Thyroid gland (tissue), 4 donors: ENCODE data around the gene BANK1. TPM values are rescaled to one million over a fixed set of nuclear protein-coding genes. Genes with fewer than 3 reads are reported as not detected.

Experiments used
- DNase-seq, 2 donors: peaks; one replicate each; pipeline ENCODE4 v3.0.0-alpha.2; 2019
- H3K27ac ChIP-seq, 3 donors: fragments of 200-600 bp; sonication (generic); 1 replicate in 2 of 3; 2 replicates in 1 of 3; pipeline ENCODE4 v1.5.1; 2016 to 2019; ENCODE audit warnings: mild to moderate bottlenecking in 1 of 3, moderate library complexity in 1 of 3
- H3K27me3 ChIP-seq: fragments of 200-600 bp; sonication (generic); one replicate; pipeline ENCODE4 v1.5.1; 2019
- H3K36me3 ChIP-seq, 2 donors: fragments of 200-600 bp; sonication (generic); one replicate each; pipeline ENCODE4 v1.5.1; 2016 to 2019
- H3K4me1 ChIP-seq, 2 donors: fragments of 200-600 bp; sonication (generic); one replicate each; pipeline ENCODE4 v1.5.1; 2017 to 2019
- H3K4me3 ChIP-seq, 3 donors: fragments of 200-600 bp; sonication (generic); replicated peaks in 1 of 3; 1 replicate in 2 of 3; 2 replicates in 1 of 3; pipeline ENCODE4 v1.5.1; 2016; ENCODE audit warnings: mild to moderate bottlenecking in 1 of 3
- H3K9me3 ChIP-seq: fragments of 200-600 bp; sonication (generic); one replicate; pipeline ENCODE4 v1.5.1; 2017
- POLR2A ChIP-seq, 2 donors: fragments of 450-650 bp; IDR thresholded peaks; one replicate each; pipeline ENCODE4 v1.6.1; 2017; ENCODE audit warnings: antibody characterized with exemption in 2 of 2, mild to moderate bottlenecking in 2 of 2, moderate library complexity in 1 of 2
- WGBS, 2 donors: methylation state at CpG; one replicate each; pipeline ENCODE4 v1.1.5; 2017; 5-methylcytosine and 5-hydroxymethylcytosine counted together
- intact Hi-C: fragments of 100-400 bp; cut with DNase I; formaldehyde crosslinking; loops from one replicate; pipeline ENCODE4 v1.15.1; 2023
- total RNA-seq, 4 donors: library from RNA; depleted of rRNA; stranded (reverse); fragments of >200 nt; gene quantifications; one replicate each; pipeline ENCODE4 v1.2.3, GENCODE V29; 2016
- TF ChIP-seq, protein P1 (sequence below), 6 experiments: fragments of 200-600 bp in 3 of 6; fragments of 450-650 bp in 3 of 6; sonication (generic) in 3 of 6; IDR thresholded peaks; one replicate each; pipeline ENCODE4 v1.5.1; 2016 to 2019; ENCODE audit warnings: antibody characterized with exemption in 6 of 6, mild to moderate bottlenecking in 2 of 6, inconsistent platforms in 1 of 6, moderate library complexity in 1 of 6

Gene BANK1
- total RNA-seq, 4 donors from 2014 or later = 15.5 to 22.8 (median 20.3) TPM

DNA sequence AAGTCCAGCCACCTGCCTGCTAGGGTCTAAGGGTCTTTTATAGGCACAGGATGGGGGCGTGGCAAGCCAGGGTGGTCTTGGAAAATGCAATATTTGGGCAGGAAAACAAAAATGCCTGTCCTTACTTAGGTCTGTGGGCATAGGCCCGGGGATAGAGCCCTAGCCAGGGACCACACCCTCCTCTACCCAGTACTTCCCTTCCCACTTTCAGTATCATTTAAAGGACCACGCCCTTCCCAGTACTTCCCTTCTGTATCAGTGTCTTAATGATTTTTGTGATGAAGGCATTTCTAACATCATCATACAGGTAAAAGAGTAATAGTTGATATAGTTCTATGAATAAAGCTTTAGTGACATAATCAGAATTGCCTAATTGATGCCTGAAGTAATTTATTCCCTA lies 11.4 kb downstream of the BANK1 start:
- intact Hi-C loops = no loop called here
- H3K4me1 ChIP-seq = peaks cover 12% of the 10 kb centered on the region in 2 donors
- TF ChIP-seq, protein P1, sequence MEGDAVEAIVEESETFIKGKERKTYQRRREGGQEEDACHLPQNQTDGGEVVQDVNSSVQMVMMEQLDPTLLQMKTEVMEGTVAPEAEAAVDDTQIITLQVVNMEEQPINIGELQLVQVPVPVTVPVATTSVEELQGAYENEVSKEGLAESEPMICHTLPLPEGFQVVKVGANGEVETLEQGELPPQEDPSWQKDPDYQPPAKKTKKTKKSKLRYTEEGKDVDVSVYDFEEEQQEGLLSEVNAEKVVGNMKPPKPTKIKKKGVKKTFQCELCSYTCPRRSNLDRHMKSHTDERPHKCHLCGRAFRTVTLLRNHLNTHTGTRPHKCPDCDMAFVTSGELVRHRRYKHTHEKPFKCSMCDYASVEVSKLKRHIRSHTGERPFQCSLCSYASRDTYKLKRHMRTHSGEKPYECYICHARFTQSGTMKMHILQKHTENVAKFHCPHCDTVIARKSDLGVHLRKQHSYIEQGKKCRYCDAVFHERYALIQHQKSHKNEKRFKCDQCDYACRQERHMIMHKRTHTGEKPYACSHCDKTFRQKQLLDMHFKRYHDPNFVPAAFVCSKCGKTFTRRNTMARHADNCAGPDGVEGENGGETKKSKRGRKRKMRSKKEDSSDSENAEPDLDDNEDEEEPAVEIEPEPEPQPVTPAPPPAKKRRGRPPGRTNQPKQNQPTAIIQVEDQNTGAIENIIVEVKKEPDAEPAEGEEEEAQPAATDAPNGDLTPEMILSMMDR (IDR thresholded peaks at IDR 0.05) = no peak
- TF ChIP-seq POLR2A (IDR thresholded peaks at IDR 0.05) = no peak

DNA sequence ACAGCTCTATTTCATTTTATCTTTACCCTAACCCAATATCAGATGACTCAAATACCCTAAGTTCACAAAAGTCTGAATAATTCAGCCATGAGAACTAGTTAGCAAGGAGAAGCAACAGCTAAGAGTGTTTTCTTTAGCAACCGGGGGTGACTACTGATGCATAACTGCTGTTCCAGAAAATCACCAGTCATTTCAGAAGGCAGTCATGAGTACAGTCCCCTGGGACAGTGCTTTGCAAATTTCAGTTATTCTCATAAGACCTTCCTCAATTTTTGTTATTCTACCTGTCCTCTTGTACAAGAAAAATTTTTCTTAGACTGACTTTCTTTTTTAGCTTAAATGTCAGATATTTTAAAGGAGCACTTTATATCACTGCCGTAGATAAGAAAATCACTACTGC lies 16.4 kb downstream of the BANK1 start:
- intact Hi-C loops = no loop called here
- TF ChIP-seq POLR2A (IDR thresholded peaks at IDR 0.05) = peak in 1 of 2 donors; percentile 56
- TF ChIP-seq, protein P1 (IDR thresholded peaks at IDR 0.05) = peak in 5 of 6 experiments; percentile 28 to 72 (median 40)
- Histone ChIP-seq H3K27me3 (no peaks in the 10 kb centered on the region), H3K9me3 (no peaks in the 10 kb centered on the region), H3K4me3 (no peak overlapping the region), H3K27ac (peak overlapping the region; percentile 84 to 95 (median 86)), H3K4me1 (peaks cover 12% of the 10 kb centered on the region in 2 donors), H3K36me3 (no peaks in the 10 kb centered on the region)
- peak; percentile 57 to 65 for DNase-seq
- 24 to 28% methylated on average over 2 of the region's 2 CpGs for WGBS, 2 donors

More for the DNA sequence above, 11.4 kb downstream of the BANK1 start:
- H3K9me3 ChIP-seq = no peaks in the 10 kb centered on the region
- no peaks in the 10 kb centered on the region for H3K27me3 ChIP-seq
- H3K27ac ChIP-seq = no peak overlapping the region
- no peaks in the 10 kb centered on the region for H3K36me3 ChIP-seq
- 63 to 89% methylated on average over 3 of the region's 3 CpGs for WGBS, 2 donors
- H3K4me3 ChIP-seq = no peak overlapping the region
- no peak for DNase-seq

DNA sequence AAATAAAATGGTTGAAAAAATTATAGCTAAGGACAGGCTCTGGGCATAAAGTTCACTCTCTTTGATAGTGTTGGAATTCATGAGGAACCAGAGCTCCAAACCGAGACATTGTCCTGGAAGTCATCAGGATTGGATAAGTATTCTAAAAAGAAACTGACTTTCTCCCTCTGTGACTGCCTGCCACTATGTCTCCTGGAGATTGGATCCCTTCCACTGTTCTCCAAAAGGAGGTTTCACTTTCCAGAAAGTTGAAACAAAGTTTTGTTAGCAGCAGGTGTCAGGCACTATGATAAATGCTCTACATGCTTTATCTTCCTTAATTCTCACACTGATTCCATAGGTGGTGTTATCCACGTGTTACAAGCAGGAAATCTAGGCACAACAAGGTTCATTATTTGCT lies 16.8 kb downstream of the BANK1 start:
- intact Hi-C loops = no loop called here
- Histone ChIP-seq H3K27me3 (no peaks in the 10 kb centered on the region), H3K36me3 (no peaks in the 10 kb centered on the region), H3K4me3 (no peak overlapping the region), H3K27ac (peak overlapping the region; percentile 84 to 95 (median 86)), H3K9me3 (no peaks in the 10 kb centered on the region), H3K4me1 (peaks cover 12% of the 10 kb centered on the region in 2 donors)
- TF ChIP-seq, protein P1 (IDR thresholded peaks at IDR 0.05) = no peak
- no peak for TF ChIP-seq POLR2A (IDR thresholded peaks at IDR 0.05)
- peak; percentile 25 to 29 for DNase-seq
- WGBS, 2 donors = 18 to 41% methylated on average over 2 of the region's 2 CpGs

DNA sequence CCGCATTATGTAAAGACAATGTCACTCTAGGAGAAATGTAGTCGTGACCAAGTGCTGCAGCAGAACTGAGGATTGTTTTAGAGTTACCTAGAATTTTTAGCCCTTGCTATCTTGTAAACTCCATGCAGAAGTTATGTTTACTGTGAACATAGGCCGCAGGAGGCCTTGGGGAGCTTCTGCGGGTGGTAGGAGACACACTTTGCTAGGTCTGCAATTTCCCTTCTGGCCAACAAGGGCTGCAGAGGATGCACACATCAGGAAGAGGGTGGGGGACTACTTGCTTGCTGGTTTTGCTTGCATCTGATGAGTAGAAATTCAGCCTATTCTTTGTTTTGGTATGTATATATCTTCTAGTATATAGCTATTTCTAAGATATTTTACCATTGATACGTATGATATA lies 23.1 kb downstream of the BANK1 start:
- intact Hi-C loops = no loop called here
- H3K36me3 ChIP-seq = no peaks in the 10 kb centered on the region
- no peak overlapping the region for H3K4me3 ChIP-seq
- H3K4me1 ChIP-seq = no peaks in the 10 kb centered on the region
- H3K9me3 ChIP-seq = no peaks in the 10 kb centered on the region
- WGBS, 2 donors = 92 to 93% methylated on average over 5 of the region's 5 CpGs
- no peak for DNase-seq
- no peak overlapping the region for H3K27ac ChIP-seq
- H3K27me3 ChIP-seq = no peaks in the 10 kb centered on the region
- TF ChIP-seq, protein P1 (IDR thresholded peaks at IDR 0.05) = no peak

DNA sequence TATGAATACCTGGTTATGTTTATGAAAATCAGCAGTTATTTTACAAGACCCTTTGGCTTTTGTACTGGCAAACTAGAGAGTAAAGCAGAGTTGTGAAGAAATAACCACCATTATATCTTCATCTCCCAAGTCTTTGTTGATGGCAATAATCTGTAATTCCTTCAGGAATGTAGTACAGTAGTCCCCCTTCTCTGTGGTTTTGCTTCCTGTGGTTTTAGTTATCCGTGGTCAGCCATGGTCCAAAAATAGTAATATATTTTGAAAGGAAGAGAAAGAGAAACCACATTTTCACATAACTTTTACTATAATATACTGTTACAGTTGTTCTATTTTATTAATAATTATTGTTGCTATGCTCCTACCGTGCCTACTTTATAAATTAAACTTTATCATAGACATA lies 27.8 kb downstream of the BANK1 start:
- Histone ChIP-seq H3K9me3 (no peaks in the 10 kb centered on the region), H3K36me3 (no peaks in the 10 kb centered on the region), H3K4me1 (no peaks in the 10 kb centered on the region), H3K27me3 (no peaks in the 10 kb centered on the region), H3K4me3 (no peak overlapping the region), H3K27ac (no peak overlapping the region)
- no peak for DNase-seq
- WGBS, 2 donors = 59 to 75% methylated on average over 2 of the region's 2 CpGs
- TF ChIP-seq, protein P1 (IDR thresholded peaks at IDR 0.05) = no peak
- TF ChIP-seq POLR2A (IDR thresholded peaks at IDR 0.05) = no peak
- intact Hi-C loops = no loop called here
